ENCODE results near the gene DGKQ. TPM values are rescaled to one million over a fixed set of nuclear protein-coding genes. Genes with fewer than 3 reads are reported as not detected.
A peak's percentile ranks its signal among the peaks of the same experiment; 100 is the strongest.

The DGKQ gene
- total and polyA plus RNA-seq, 2 donors (not counting 3 experiments of a cell fraction or from before 2014, with no cell fraction given), result 15.8 to 20.2 TPM

- peak; percentile 77 for FAIRE-seq
- BruUV-seq (replicated peaks), result no TSS peak
Measured at GRCh38 chr4:931194-931959, 42.0 kb downstream of the DGKQ start.

GRCh38 chr4:930827-931193 is 42.6 kb downstream of the DGKQ start:
- TF ChIP-seq EZH2 (IDR thresholded peaks at IDR 0.05; ENCODE audit: borderline replicate concordance, low read depth, low read length, severe bottlenecking), result no peak
- TF ChIP-seq JUN (IDR thresholded peaks at IDR 0.05; ENCODE audit: borderline replicate concordance, insufficient read depth, insufficient read length, low read depth), result no peak
- no peak for TF ChIP-seq CTCF (IDR thresholded peaks at IDR 0.05; ENCODE audit: extremely low read depth in 1 of 2, insufficient read depth in 1 of 2, low read depth in 1 of 2, low read length in 2 of 2)
- no peak for TF ChIP-seq POLR2AphosphoS5 (IDR thresholded peaks at IDR 0.05; ENCODE audit: insufficient read depth, low read depth, low read length)
- no peak for TF ChIP-seq GATA2 (IDR thresholded peaks at IDR 0.05; ENCODE audit: insufficient read depth, insufficient read length, low read depth, low read length)
- no peak for FAIRE-seq
- DNase-seq (ENCODE audit: low read depth, low spot score), result no peak
- H3K4me1 ChIP-seq (ENCODE audit: control insufficient read depth, extremely low read depth, insufficient read depth, low read length), result peaks cover 9% of the 10 kb centered on the region
- H3K9ac ChIP-seq (replicated peaks; ENCODE audit: extremely low read depth, insufficient read depth, low read length), result no peak overlapping the region
- BruUV-seq (replicated peaks), result TSS peak; percentile 57
- no peaks in the 10 kb centered on the region for H3K9me1 ChIP-seq (replicated peaks; ENCODE audit: control insufficient read depth, extremely low read depth, insufficient read depth, low read length)
- dilution Hi-C loops (cut with MboI; ENCODE audit: extremely low pct_ligation_motif_present, low sequenced_read_pairs), result no loop called here
- peak overlapping the region; percentile 21 for H3K27ac ChIP-seq (ENCODE audit: insufficient read depth, low read depth, low read length)
- peaks cover 48% of the 10 kb centered on the region for H3K79me2 ChIP-seq (ENCODE audit: control insufficient read depth, insufficient read depth, low read length)
- CTCF ChIA-PET, result interaction anchor here (2.9 kb wide), 1 partner anchor 56 kb away, joined by 15 read pairs; the partner anchor contains the start of gene IDUA
- H3K36me3 ChIP-seq (ENCODE audit: control insufficient read depth in 2 of 2, extremely low read depth in 1 of 2, insufficient read depth in 2 of 2, low read length in 2 of 2), result peaks cover 0 to 2% of the 10 kb centered on the region in 2 experiments
- H3K4me2 ChIP-seq (ENCODE audit: insufficient read depth, low read length), result peak overlapping the region; percentile 64
- no peaks in the 10 kb centered on the region for H4K20me1 ChIP-seq (replicated peaks; ENCODE audit: control insufficient read depth, extremely low read depth, insufficient read depth, low read length)
- no peaks in the 10 kb centered on the region for H3K9me3 ChIP-seq (replicated peaks; ENCODE audit: control insufficient read depth, insufficient read depth, low read length)
- POLR2A ChIA-PET, result no interaction called here
- intact Hi-C loops (cut with micrococcal nuclease), result no loop called here
- H3K4me3 ChIP-seq (replicated peaks in 1 of 3; ENCODE audit: insufficient read depth in 1 of 3, low read depth in 1 of 3, low read length in 3 of 3), result peak overlapping the region in 2 of 3 experiments; percentile 58 to 83
- no peaks in the 10 kb centered on the region for H3K27me3 ChIP-seq (ENCODE audit: control insufficient read depth in 2 of 2, insufficient read depth in 2 of 2, low read length in 2 of 2)
- H2AFZ ChIP-seq (ENCODE audit: low read depth, low read length), result no peak overlapping the region

More at GRCh38 chr4:931194-931959, 42.0 kb downstream of the DGKQ start:
- ChIA-PET CTCF (interaction anchor here (0.9 to 2.9 kb wide), 6 partner anchors 12 to 188 kb away, joined by 3 to 15 read pairs (median 4); partner anchors contain the start of gene IDUA), POLR2A (no interaction called here)
- H2AFZ ChIP-seq (ENCODE audit: low read depth, low read length), result peak overlapping the region; percentile 71
- peak overlapping the region; percentile 58 to 83 (median 82) for H3K4me3 ChIP-seq (replicated peaks in 1 of 3; ENCODE audit: insufficient read depth in 1 of 3, low read depth in 1 of 3, low read length in 3 of 3)
- DNase-seq (ENCODE audit: low read depth, low spot score), result peak; percentile 34
- no peaks in the 10 kb centered on the region for H4K20me1 ChIP-seq (replicated peaks; ENCODE audit: control insufficient read depth, extremely low read depth, insufficient read depth, low read length)
- H3K36me3 ChIP-seq (ENCODE audit: control insufficient read depth in 2 of 2, extremely low read depth in 1 of 2, insufficient read depth in 2 of 2, low read length in 2 of 2), result peaks cover 0 to 2% of the 10 kb centered on the region in 2 experiments
- no peak for TF ChIP-seq GATA2 (IDR thresholded peaks at IDR 0.05; ENCODE audit: insufficient read depth, insufficient read length, low read depth, low read length)
- H3K27me3 ChIP-seq (ENCODE audit: control insufficient read depth in 2 of 2, insufficient read depth in 2 of 2, low read length in 2 of 2), result no peaks in the 10 kb centered on the region
- no peaks in the 10 kb centered on the region for H3K9me3 ChIP-seq (replicated peaks; ENCODE audit: control insufficient read depth, insufficient read depth, low read length)
- H3K79me2 ChIP-seq (ENCODE audit: control insufficient read depth, insufficient read depth, low read length), result peaks cover 42% of the 10 kb centered on the region
- dilution Hi-C loops (cut with MboI; ENCODE audit: extremely low pct_ligation_motif_present, low sequenced_read_pairs), result no loop called here
- no peaks in the 10 kb centered on the region for H3K9me1 ChIP-seq (replicated peaks; ENCODE audit: control insufficient read depth, extremely low read depth, insufficient read depth, low read length)
- intact Hi-C loops (cut with micrococcal nuclease), result no loop called here
- peaks cover 9% of the 10 kb centered on the region for H3K4me1 ChIP-seq (ENCODE audit: control insufficient read depth, extremely low read depth, insufficient read depth, low read length)
- H3K4me2 ChIP-seq (ENCODE audit: insufficient read depth, low read length), result peak overlapping the region; percentile 64
- peak overlapping the region; percentile 93 for H3K9ac ChIP-seq (replicated peaks; ENCODE audit: extremely low read depth, insufficient read depth, low read length)
- H3K27ac ChIP-seq (ENCODE audit: insufficient read depth, low read depth, low read length), result peak overlapping the region; percentile 68

Data from endothelial cell of umbilical vein (primary cell).